ENCODE data around the gene PPEF2. TPM values are rescaled to one million over a fixed set of nuclear protein-coding genes. Genes with fewer than 3 reads are reported as not detected.
A peak's percentile ranks its signal among the peaks of the same experiment; 100 is the strongest.
"Not testable (repeated sequence)": the region's sequence is repeated elsewhere in the genome, so short reads cannot be mapped to it uniquely, and the experiment has no call there.

PPEF2 gene
- total and polyA plus RNA-seq, 10 donors: 0.06 to 3.4 (median 0.16) TPM; not detected in 2

- 0 to 1% (median 0%) methylated on average over 46 to 67 of the region's 67 CpGs for WGBS, 5 donors
- TF ChIP-seq POLR2AphosphoS5 (IDR thresholded peaks at IDR 0.05) (peak; percentile 87 to 92 (median 89)), POLR2A (IDR thresholded peaks at IDR 0.05) (peak in 1 of 3 donors; percentile 28), CTCF (IDR thresholded peaks at IDR 0.05 in 8 of 11, conservative IDR thresholded peaks at IDR 0.05 in 3 of 11) (no peak)
- peaks cover 0 to 34% (median 21%) of the 10 kb centered on the region in 6 donors for H3K4me1 ChIP-seq
- peak overlapping the region; percentile 84 to 99 (median 92) for H3K4me3 ChIP-seq
- peak overlapping the region; percentile 84 to 94 (median 90) for H3K27ac ChIP-seq
- peaks cover 0 to 38% (median 8%) of the 10 kb centered on the region in 6 donors for H3K36me3 ChIP-seq
- H3K9me3 ChIP-seq: no peaks in the 10 kb centered on the region
- DNase-seq: peak; percentile 95
- intact Hi-C loops (cut with DNase I; ENCODE audit: low total_unique reads): no loop called here
- peaks cover 0 to 3% (median 0%) of the 10 kb centered on the region in 7 donors for H3K27me3 ChIP-seq (replicated peaks in 1 of 7)
These were observed 37.8 kb upstream of the PPEF2 start for GRCh38 chr4:75939890-75940691.

- Histone ChIP-seq H3K36me3 (peaks cover 0 to 83% (median 29%) of the 10 kb centered on the region in 6 donors), H3K4me3 (no peak overlapping the region), H3K9me3 (no peaks in the 10 kb centered on the region), H3K4me1 (peaks cover 0 to 23% (median 14%) of the 10 kb centered on the region in 6 donors), H3K27ac (no peak overlapping the region), H3K27me3 (replicated peaks in 1 of 7) (no peaks in the 10 kb centered on the region)
- DNase-seq: no peak
- TF ChIP-seq CTCF (IDR thresholded peaks at IDR 0.05 in 8 of 11, conservative IDR thresholded peaks at IDR 0.05 in 3 of 11) (no peak), POLR2A (IDR thresholded peaks at IDR 0.05) (no peak)
- intact Hi-C loops (cut with DNase I; ENCODE audit: low total_unique reads): no loop called here
- 83 to 98% (median 93%) methylated on average over 1 of the region's 1 CpG for WGBS, 5 donors
These were observed 33.4 kb upstream of the PPEF2 start for GRCh38 chr4:75935628-75936027.

- no peak overlapping the region for H3K27ac ChIP-seq
These were observed 27.9 kb upstream of the PPEF2 start for GRCh38 chr4:75930152-75930551.

GRCh38 chr4:75924916-75925315, 22.7 kb upstream of the PPEF2 start:
- DNase-seq; H3K27me3 ChIP-seq (replicated peaks in 1 of 7); H3K4me3 ChIP-seq; intact Hi-C loops (cut with DNase I; ENCODE audit: low total_unique reads); H3K27ac ChIP-seq; H3K4me1 ChIP-seq; H3K9me3 ChIP-seq: not testable (repeated sequence)
- WGBS, 5 donors: 94 to 97% (median 96%) methylated on average over 11 of the region's 11 CpGs
- peaks cover 0 to 94% (median 65%) of the 10 kb centered on the region in 6 donors for H3K36me3 ChIP-seq

More at GRCh38 chr4:75930152-75930551, 27.9 kb upstream of the PPEF2 start:
- Histone ChIP-seq H3K36me3 (peaks cover 0 to 94% (median 47%) of the 10 kb centered on the region in 6 donors), H3K4me3 (no peak overlapping the region), H3K9me3 (no peaks in the 10 kb centered on the region), H3K4me1 (no peaks in the 10 kb centered on the region), H3K27me3 (replicated peaks in 1 of 7) (no peaks in the 10 kb centered on the region)
- WGBS, 5 donors: 87 to 94% (median 90%) methylated on average over 3 of the region's 3 CpGs
- DNase-seq: no peak
- TF ChIP-seq CTCF (IDR thresholded peaks at IDR 0.05 in 8 of 11, conservative IDR thresholded peaks at IDR 0.05 in 3 of 11) (no peak), POLR2AphosphoS5 (IDR thresholded peaks at IDR 0.05) (no peak), POLR2A (IDR thresholded peaks at IDR 0.05) (no peak)
- intact Hi-C loops (cut with DNase I; ENCODE audit: low total_unique reads): no loop called here
